Measurements from ENCODE around the gene SMIM32.

- TF ChIP-seq CTCF (IDR thresholded peaks at IDR 0.05; ENCODE audit: poor library complexity), result no peak
- TF ChIP-seq EZH2 (IDR thresholded peaks at IDR 0.05; ENCODE audit: borderline replicate concordance), result no peak
- TF ChIP-seq EZH2phosphoT487 (IDR thresholded peaks at IDR 0.05; ENCODE audit: low read depth, severe bottlenecking, unreplicated experiment), result no peak
Observed at GRCh38 chr5:136209346-136209910, 16.5 kb upstream of the SMIM32 start.
